ENCODE results near the gene GBP7.

GBP7 gene

GRCh38 chr1:89114662-89115061 lies 61.1 kb downstream of the GBP7 start:
- no peak for DNase-seq

GRCh38 chr1:89112871-89113613 lies 62.8 kb downstream of the GBP7 start:
- DNase-seq: no peak

- no peak for DNase-seq
Observed at GRCh38 chr1:89104687-89105086, 71.1 kb downstream of the GBP7 start.

- no peak for DNase-seq
Observed at GRCh38 chr1:89104147-89104546, 71.7 kb downstream of the GBP7 start.

- DNase-seq: no peak
Observed at GRCh38 chr1:89102021-89102420, 73.8 kb downstream of the GBP7 start.

GRCh38 chr1:89100412-89100811 lies 75.4 kb downstream of the GBP7 start:
- no peak for DNase-seq

- DNase-seq: no peak
Observed at GRCh38 chr1:89098857-89099256, 76.9 kb downstream of the GBP7 start.

GRCh38 chr1:89095737-89096136 lies 80.1 kb downstream of the GBP7 start:
- DNase-seq: no peak

- DNase-seq: no peak
Observed at GRCh38 chr1:89089962-89090361, 85.8 kb downstream of the GBP7 start.

- DNase-seq: no peak
Observed at GRCh38 chr1:89088572-89088971, 87.2 kb downstream of the GBP7 start.

- no peak for DNase-seq
Observed at GRCh38 chr1:89087241-89087640, 88.6 kb downstream of the GBP7 start.

GRCh38 chr1:89085781-89086180 lies 90.0 kb downstream of the GBP7 start:
- no peak for DNase-seq
